Astrocyte (in vitro differentiated cells and primary cell): Measurements from ENCODE around the gene SCGB1C2. TPM values are rescaled to one million over a fixed set of nuclear protein-coding genes. Genes with fewer than 3 reads are reported as not detected.

Experiments used
- DNase-seq: peaks from one replicate; pipeline ENCODE4 v3.0.0-alpha.2; 2010; ENCODE audit warnings: low read depth
- FAIRE-seq: peaks from 2 replicates; lab custom pipeline; 2011; peaks lifted over from hg19 to GRCh38; lab: Jason Lieb, UNC
- H2AFZ ChIP-seq: 2 replicates; pipeline ENCODE4 v1.6.0; 2012; ENCODE audit warnings: low read depth, low read length, inconsistent platforms
- H3K27ac ChIP-seq: 2 replicates; pipeline ENCODE4 v1.5.1; 2011; ENCODE audit warnings: low read depth, low read length, inconsistent platforms
- H3K27me3 ChIP-seq: 2 replicates; pipeline ENCODE4 v1.6.0; 2011; ENCODE audit warnings: low read length, inconsistent platforms; ENCODE audit not compliant: insufficient read depth
- H3K36me3 ChIP-seq: 2 replicates; pipeline ENCODE4 v1.5.1; 2011; ENCODE audit warnings: low read length, inconsistent platforms; ENCODE audit not compliant: insufficient read depth
- H3K4me1 ChIP-seq: 2 replicates; pipeline ENCODE4 v1.5.1; 2011; ENCODE audit warnings: low read length, inconsistent platforms; ENCODE audit not compliant: insufficient read depth
- H3K4me2 ChIP-seq: 2 replicates; pipeline ENCODE4 v1.6.0; 2012; ENCODE audit warnings: low read length, inconsistent platforms
- H3K4me3 ChIP-seq: 2 replicates; pipeline ENCODE4 v1.5.1; 2011; ENCODE audit warnings: low read depth, mild to moderate bottlenecking, low read length, inconsistent platforms; ENCODE audit not compliant: insufficient read depth
- H3K79me2 ChIP-seq: 2 replicates; pipeline ENCODE4 v1.6.0; 2012; ENCODE audit warnings: mild to moderate bottlenecking, low read length, inconsistent platforms; ENCODE audit not compliant: insufficient read depth
- H3K9ac ChIP-seq: 2 replicates; pipeline ENCODE4 v1.6.0; 2012; ENCODE audit warnings: mild to moderate bottlenecking, low read length, inconsistent platforms
- H3K9me3 ChIP-seq: 2 replicates; pipeline ENCODE4 v1.5.1; 2012; ENCODE audit warnings: low read depth, mild to moderate bottlenecking, low read length, inconsistent platforms; ENCODE audit not compliant: insufficient read depth
- H4K20me1 ChIP-seq: 2 replicates; pipeline ENCODE4 v1.6.0; 2012; ENCODE audit warnings: low read length, inconsistent platforms; ENCODE audit not compliant: insufficient read depth
- H3K27ac Mint-ChIP-seq: one replicate; pipeline ENCODE4 v1.8.0; 2021; ENCODE audit warnings: mild to moderate bottlenecking, mixed read lengths; ENCODE audit not compliant: unreplicated experiment
- H3K27me3 Mint-ChIP-seq: one replicate; pipeline ENCODE4 v1.8.0; 2021; ENCODE audit warnings: low read depth, mixed read lengths; ENCODE audit not compliant: unreplicated experiment
- H3K36me3 Mint-ChIP-seq: one replicate; pipeline ENCODE4 v1.8.0; 2021; ENCODE audit warnings: low read depth, mixed read lengths; ENCODE audit not compliant: unreplicated experiment
- H3K4me1 Mint-ChIP-seq: one replicate; pipeline ENCODE4 v1.8.0; 2021; ENCODE audit warnings: low read depth, mixed read lengths; ENCODE audit not compliant: unreplicated experiment
- H3K4me3 Mint-ChIP-seq: one replicate; pipeline ENCODE4 v1.8.0; 2021; ENCODE audit warnings: mild to moderate bottlenecking, moderate library complexity, mixed read lengths; ENCODE audit not compliant: unreplicated experiment
- H3K9me3 Mint-ChIP-seq: one replicate; pipeline ENCODE4 v1.8.0; 2021; ENCODE audit warnings: mild to moderate bottlenecking, mixed read lengths; ENCODE audit not compliant: unreplicated experiment
- EZH2 ChIP-seq: IDR thresholded peaks from 2 replicates; pipeline ENCODE4 v1.6.1; 2012; ENCODE audit warnings: mild to moderate bottlenecking, low read length, inconsistent platforms; ENCODE audit not compliant: insufficient read depth
- total RNA-seq: library from RNA; stranded (reverse); gene quantifications from 2 replicates; pipeline ENCODE4 v1.2.1, GENCODE V29; 2021
- TF ChIP-seq, protein P1 (sequence below): IDR thresholded peaks from 2 replicates; pipeline ENCODE4 v1.5.1; 2011; ENCODE audit warnings: low read depth, mild to moderate bottlenecking, inconsistent platforms, low read length, moderate library complexity; ENCODE audit not compliant: insufficient read depth

Gene SCGB1C2
- total RNA-seq, 1 donor from 2014 or later: not detected

DNA sequence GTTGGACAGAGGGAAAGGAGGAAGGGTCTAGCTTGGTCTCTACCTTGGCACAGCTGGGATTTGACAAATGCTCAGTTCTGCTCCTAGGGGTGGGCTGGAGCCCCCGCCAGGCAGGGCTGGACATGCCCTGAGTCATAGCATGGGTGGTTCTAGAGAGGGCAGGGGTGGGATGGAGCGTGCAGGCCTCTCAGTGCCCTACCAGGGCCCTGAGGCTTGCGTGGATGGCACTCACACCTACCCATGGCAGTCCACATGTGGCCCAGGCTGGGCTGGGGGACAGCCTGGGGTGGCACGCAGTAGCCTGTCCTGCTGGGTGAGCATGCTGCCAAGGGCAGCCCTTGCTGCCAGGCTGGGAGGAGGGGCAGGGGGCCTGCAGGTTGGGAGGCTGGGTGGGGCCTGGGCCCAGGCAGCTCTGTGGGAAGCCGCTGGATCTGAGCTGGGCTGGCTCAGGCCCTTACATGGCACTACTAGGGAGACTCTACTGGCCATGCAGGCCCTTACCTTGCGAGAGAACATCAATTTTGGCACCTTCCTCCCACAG is 32.8 kb downstream of the SCGB1C2 start:
- Histone ChIP-seq H4K20me1 (no peaks in the 10 kb centered on the region), H3K9me3 (no peaks in the 10 kb centered on the region), H2AFZ (no peak overlapping the region), H3K4me2 (no peak overlapping the region), H3K27ac (no peak overlapping the region), H3K4me1 (no peaks in the 10 kb centered on the region), H3K9ac (no peak overlapping the region), H3K27me3 (peaks cover 5% of the 10 kb centered on the region), H3K79me2 (no peaks in the 10 kb centered on the region), H3K36me3 (no peaks in the 10 kb centered on the region), H3K4me3 (no peak overlapping the region)
- no peaks in the 10 kb centered on the region for H3K36me3 Mint-ChIP-seq
- DNase-seq (no peak), FAIRE-seq (no peak)
- H3K4me1 Mint-ChIP-seq: no peaks in the 10 kb centered on the region
- H3K9me3 Mint-ChIP-seq: peaks cover 2% of the 10 kb centered on the region
- H3K27me3 Mint-ChIP-seq: peaks cover 29% of the 10 kb centered on the region
- TF ChIP-seq, protein P1, sequence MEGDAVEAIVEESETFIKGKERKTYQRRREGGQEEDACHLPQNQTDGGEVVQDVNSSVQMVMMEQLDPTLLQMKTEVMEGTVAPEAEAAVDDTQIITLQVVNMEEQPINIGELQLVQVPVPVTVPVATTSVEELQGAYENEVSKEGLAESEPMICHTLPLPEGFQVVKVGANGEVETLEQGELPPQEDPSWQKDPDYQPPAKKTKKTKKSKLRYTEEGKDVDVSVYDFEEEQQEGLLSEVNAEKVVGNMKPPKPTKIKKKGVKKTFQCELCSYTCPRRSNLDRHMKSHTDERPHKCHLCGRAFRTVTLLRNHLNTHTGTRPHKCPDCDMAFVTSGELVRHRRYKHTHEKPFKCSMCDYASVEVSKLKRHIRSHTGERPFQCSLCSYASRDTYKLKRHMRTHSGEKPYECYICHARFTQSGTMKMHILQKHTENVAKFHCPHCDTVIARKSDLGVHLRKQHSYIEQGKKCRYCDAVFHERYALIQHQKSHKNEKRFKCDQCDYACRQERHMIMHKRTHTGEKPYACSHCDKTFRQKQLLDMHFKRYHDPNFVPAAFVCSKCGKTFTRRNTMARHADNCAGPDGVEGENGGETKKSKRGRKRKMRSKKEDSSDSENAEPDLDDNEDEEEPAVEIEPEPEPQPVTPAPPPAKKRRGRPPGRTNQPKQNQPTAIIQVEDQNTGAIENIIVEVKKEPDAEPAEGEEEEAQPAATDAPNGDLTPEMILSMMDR: no peak
- TF ChIP-seq EZH2: no peak
- no peak overlapping the region for H3K4me3 Mint-ChIP-seq
- H3K27ac Mint-ChIP-seq: no peak overlapping the region

DNA sequence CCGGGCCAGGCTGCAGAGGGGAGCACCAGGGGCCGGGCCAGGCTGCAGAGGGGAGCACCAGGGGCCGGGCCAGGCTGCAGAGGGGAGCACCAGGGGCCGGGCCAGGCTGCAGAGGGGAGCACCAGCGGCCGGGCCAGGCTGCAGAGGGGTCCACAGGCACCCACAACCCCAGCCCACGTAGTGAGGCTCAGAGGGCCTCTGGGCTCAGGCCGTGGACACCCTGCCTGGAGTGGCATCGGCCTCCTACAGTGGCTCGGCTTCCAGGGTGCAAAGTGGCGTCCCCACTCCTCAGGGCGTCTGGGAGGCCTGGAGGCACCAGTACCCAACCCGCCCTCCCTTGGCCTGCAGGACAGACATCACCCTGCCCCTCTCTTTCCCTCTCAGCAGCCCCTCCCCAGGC is 34.5 kb downstream of the SCGB1C2 start:
- Mint-ChIP-seq H3K4me3 (no peak overlapping the region), H3K36me3 (no peaks in the 10 kb centered on the region), H3K27ac (no peak overlapping the region), H3K9me3 (peaks cover 2% of the 10 kb centered on the region), H3K4me1 (no peaks in the 10 kb centered on the region), H3K27me3 (peaks cover 33% of the 10 kb centered on the region)
- H4K20me1 ChIP-seq: no peaks in the 10 kb centered on the region
- H3K79me2 ChIP-seq: no peaks in the 10 kb centered on the region
- H3K36me3 ChIP-seq: no peaks in the 10 kb centered on the region
- no peak for DNase-seq
- no peak overlapping the region for H2AFZ ChIP-seq
- no peak overlapping the region for H3K9ac ChIP-seq
- H3K27ac ChIP-seq: no peak overlapping the region
- H3K27me3 ChIP-seq: peaks cover 12% of the 10 kb centered on the region
- H3K4me3 ChIP-seq: no peak overlapping the region
- TF ChIP-seq, protein P1: no peak
- TF ChIP-seq EZH2: no peak
- no peaks in the 10 kb centered on the region for H3K4me1 ChIP-seq
- H3K4me2 ChIP-seq: no peak overlapping the region
- no peaks in the 10 kb centered on the region for H3K9me3 ChIP-seq
- FAIRE-seq: no peak

DNA sequence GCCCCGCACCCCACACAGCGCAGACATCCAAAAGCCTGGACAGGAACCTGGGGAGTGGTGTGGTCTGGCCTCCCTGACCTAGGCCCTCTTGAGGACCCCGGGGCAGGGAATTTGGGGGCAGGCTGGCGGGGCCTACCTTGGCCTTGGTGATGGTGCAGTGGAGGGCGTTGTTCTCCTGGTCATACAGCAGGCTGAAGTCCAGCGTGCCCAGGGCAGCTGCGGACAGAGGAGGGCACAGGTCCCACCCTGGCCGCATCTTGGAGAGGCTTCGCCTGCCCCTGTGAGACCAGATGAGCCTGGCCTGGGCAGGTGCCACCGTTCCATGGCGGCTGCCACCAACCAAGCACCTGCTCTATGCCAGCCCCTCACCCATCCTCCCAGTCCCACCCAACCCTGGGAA is 35.0 kb downstream of the SCGB1C2 start:
- Mint-ChIP-seq H3K27ac (no peak overlapping the region), H3K4me3 (no peak overlapping the region), H3K9me3 (peaks cover 2% of the 10 kb centered on the region), H3K27me3 (peaks cover 38% of the 10 kb centered on the region), H3K36me3 (peaks cover 2% of the 10 kb centered on the region), H3K4me1 (no peaks in the 10 kb centered on the region)
- H3K27me3 ChIP-seq: peaks cover 17% of the 10 kb centered on the region
- H4K20me1 ChIP-seq: no peaks in the 10 kb centered on the region
- H3K4me3 ChIP-seq: no peak overlapping the region
- no peaks in the 10 kb centered on the region for H3K36me3 ChIP-seq
- FAIRE-seq (no peak), DNase-seq (no peak)
- H3K27ac ChIP-seq: no peak overlapping the region
- no peak overlapping the region for H2AFZ ChIP-seq
- H3K4me2 ChIP-seq: no peak overlapping the region
- H3K4me1 ChIP-seq: no peaks in the 10 kb centered on the region
- TF ChIP-seq, protein P1: no peak
- no peak for TF ChIP-seq EZH2
- H3K9ac ChIP-seq: no peak overlapping the region
- H3K9me3 ChIP-seq: no peaks in the 10 kb centered on the region
- H3K79me2 ChIP-seq: no peaks in the 10 kb centered on the region
